Measurements from ENCODE around the gene PRKCA. TPM values are rescaled to one million over a fixed set of nuclear protein-coding genes. Genes with fewer than 3 reads are reported as not detected.
"Not testable (repeated sequence)": the region's sequence is repeated elsewhere in the genome, so short reads cannot be mapped to it uniquely, and the experiment has no call there.

PRKCA gene
- total RNA-seq, 4 donors from 2014 or later = 24.5 to 61.9 (median 40.8) TPM

- Histone ChIP-seq H3K27ac (replicated peaks in 1 of 4) (no peak overlapping the region), H3K9me3 (no peaks in the 10 kb centered on the region), H3K36me3 (no peaks in the 10 kb centered on the region), H3K4me3 (no peak overlapping the region), H3K27me3 (no peaks in the 10 kb centered on the region), H3K4me1 (peaks cover 6 to 20% (median 14%) of the 10 kb centered on the region in 4 donors)
- TF ChIP-seq POLR2AphosphoS5 (IDR thresholded peaks at IDR 0.05) = no peak
- TF ChIP-seq CTCF (IDR thresholded peaks at IDR 0.05) = no peak
- no peak for TF ChIP-seq EP300 (IDR thresholded peaks at IDR 0.05)
- no peak for TF ChIP-seq POLR2A (IDR thresholded peaks at IDR 0.05; ENCODE audit: low read depth)
- intact Hi-C loops (cut with DNase I) = no loop called here
- WGBS = 83% methylated on average over 8 of the region's 8 CpGs
- DNase-seq (ENCODE audit: extremely low spot score) = no peak
Measured at GRCh38 chr17:66313995-66314659, 11.7 kb downstream of the PRKCA start.

- Histone ChIP-seq H3K4me3 (no peak overlapping the region), H3K27me3 (no peaks in the 10 kb centered on the region), H3K9me3 (peaks cover 0 to 9% (median 9%) of the 10 kb centered on the region in 4 donors), H3K36me3 (no peaks in the 10 kb centered on the region), H3K27ac (replicated peaks in 1 of 4) (no peak overlapping the region), H3K4me1 (peaks cover 0 to 11% (median 7%) of the 10 kb centered on the region in 4 donors)
- no peak for TF ChIP-seq POLR2A (IDR thresholded peaks at IDR 0.05; ENCODE audit: low read depth)
- no peak for TF ChIP-seq EP300 (IDR thresholded peaks at IDR 0.05)
- TF ChIP-seq CTCF (IDR thresholded peaks at IDR 0.05) = no peak
- TF ChIP-seq POLR2AphosphoS5 (IDR thresholded peaks at IDR 0.05) = no peak
- intact Hi-C loops (cut with DNase I) = no loop called here
- DNase-seq (ENCODE audit: extremely low spot score) = no peak
Measured at GRCh38 chr17:66317629-66318028, 15.2 kb downstream of the PRKCA start.

- intact Hi-C loops (cut with DNase I) = no loop called here
Measured at GRCh38 chr17:66319226-66319625, 16.8 kb downstream of the PRKCA start.

GRCh38 chr17:66322764-66323163, 20.4 kb downstream of the PRKCA start:
- intact Hi-C loops (cut with DNase I) = no loop called here
- no peaks in the 10 kb centered on the region for H3K36me3 ChIP-seq
- TF ChIP-seq EP300 (IDR thresholded peaks at IDR 0.05) = no peak
- peaks cover 0 to 9% (median 9%) of the 10 kb centered on the region in 4 donors for H3K9me3 ChIP-seq
- peaks cover 0 to 7% (median 2%) of the 10 kb centered on the region in 4 donors for H3K4me1 ChIP-seq
- H3K27me3 ChIP-seq = no peaks in the 10 kb centered on the region
- no peak overlapping the region for H3K27ac ChIP-seq (replicated peaks in 1 of 4)
- DNase-seq (ENCODE audit: extremely low spot score) = no peak
- no peak overlapping the region for H3K4me3 ChIP-seq

More at GRCh38 chr17:66319226-66319625, 16.8 kb downstream of the PRKCA start:
- TF ChIP-seq CTCF (IDR thresholded peaks at IDR 0.05) (no peak), POLR2AphosphoS5 (IDR thresholded peaks at IDR 0.05) (no peak), EP300 (IDR thresholded peaks at IDR 0.05) (no peak), POLR2A (IDR thresholded peaks at IDR 0.05; ENCODE audit: low read depth) (no peak)
- no peak for DNase-seq (ENCODE audit: extremely low spot score)
- no peak overlapping the region for H3K4me3 ChIP-seq
- peaks cover 0 to 7% (median 2%) of the 10 kb centered on the region in 4 donors for H3K4me1 ChIP-seq
- H3K27me3 ChIP-seq = no peaks in the 10 kb centered on the region
- no peak overlapping the region for H3K27ac ChIP-seq (replicated peaks in 1 of 4)
- 54% methylated on average over 4 of the region's 4 CpGs for WGBS
- peaks cover 0 to 9% (median 9%) of the 10 kb centered on the region in 4 donors for H3K9me3 ChIP-seq
- H3K36me3 ChIP-seq = no peaks in the 10 kb centered on the region

GRCh38 chr17:66324381-66325004, 22.1 kb downstream of the PRKCA start:
- H3K4me3 ChIP-seq; H3K36me3 ChIP-seq; H3K27ac ChIP-seq (replicated peaks in 1 of 4); H3K9me3 ChIP-seq; H3K4me1 ChIP-seq; H3K27me3 ChIP-seq; intact Hi-C loops (cut with DNase I); DNase-seq (ENCODE audit: extremely low spot score): not testable (repeated sequence)
- 88% methylated on average over 3 of the region's 3 CpGs for WGBS
